GM15510 (cell line): Measurements from ENCODE around the gene RLN2.
"Not testable (repeated sequence)": the region's sequence is repeated elsewhere in the genome, so short reads cannot be mapped to it uniquely, and the experiment has no call there.

Experiments
- POLR2A ChIP-seq: IDR thresholded peaks from 3 replicates; pipeline ENCODE4 v1.6.1; 2011; ENCODE audit warnings: borderline replicate concordance; ENCODE audit not compliant: insufficient read length; ENCODE audit errors: extremely low read depth

The RLN2 gene

GRCh38 chr9:5303840-5304795 lies at the start of gene RLN2:
TSS of gene RLN2 (minus strand) at chr9:5304716. CDS start at chr9:5304580, 136 bp downstream.
- TF ChIP-seq POLR2A = not testable (repeated sequence)

DNA sequence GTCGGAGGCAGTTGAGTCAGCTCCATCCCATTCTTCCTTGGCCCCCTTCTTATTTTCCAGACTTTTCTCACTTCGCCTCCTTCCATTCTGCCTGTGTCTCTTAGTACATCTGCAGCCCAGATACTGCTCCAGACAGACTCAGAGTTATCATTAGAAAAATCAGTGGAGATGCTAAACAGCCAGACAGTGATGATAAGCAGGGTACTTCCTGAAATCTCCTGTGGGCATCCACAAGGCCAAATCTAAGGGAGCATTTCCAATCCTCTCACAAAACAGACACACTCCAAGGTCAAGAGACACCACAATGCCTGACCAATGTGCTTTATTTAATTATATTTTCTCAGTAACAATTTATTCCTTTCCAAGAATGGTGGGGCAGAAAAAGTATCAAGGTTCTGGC lies 49.7 kb upstream of the RLN2 start:
- no peak for TF ChIP-seq POLR2A

DNA sequence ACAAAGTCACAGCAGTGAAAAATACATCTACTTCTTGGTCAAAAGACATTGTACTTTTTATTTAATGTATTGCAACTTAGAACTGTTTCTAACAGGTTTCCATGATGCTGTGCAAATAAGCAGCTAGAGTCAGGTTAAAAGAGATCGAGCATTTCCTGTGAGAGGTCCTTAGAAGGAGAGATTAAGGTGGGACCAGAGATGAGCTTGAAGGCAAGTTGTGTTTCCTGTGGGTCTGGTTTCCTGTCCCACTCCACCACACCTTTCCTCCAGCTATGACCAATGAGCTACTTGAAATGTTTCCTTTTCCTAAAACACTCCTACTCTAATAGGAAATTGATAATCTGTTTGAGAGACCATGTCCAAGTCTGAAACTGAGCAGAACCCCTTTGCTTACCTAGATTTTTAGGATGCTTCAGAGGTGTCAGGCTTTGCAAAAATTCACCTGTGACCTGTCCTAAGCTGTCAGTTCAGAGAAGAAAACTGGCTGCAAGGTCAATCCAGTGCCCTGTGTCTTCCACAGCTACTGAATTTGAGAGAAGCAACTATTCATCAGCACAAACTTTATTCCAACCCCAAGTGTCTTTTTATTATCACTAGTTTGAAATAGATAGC lies 48.2 kb upstream of the RLN2 start:
- TF ChIP-seq POLR2A = no peak

DNA sequence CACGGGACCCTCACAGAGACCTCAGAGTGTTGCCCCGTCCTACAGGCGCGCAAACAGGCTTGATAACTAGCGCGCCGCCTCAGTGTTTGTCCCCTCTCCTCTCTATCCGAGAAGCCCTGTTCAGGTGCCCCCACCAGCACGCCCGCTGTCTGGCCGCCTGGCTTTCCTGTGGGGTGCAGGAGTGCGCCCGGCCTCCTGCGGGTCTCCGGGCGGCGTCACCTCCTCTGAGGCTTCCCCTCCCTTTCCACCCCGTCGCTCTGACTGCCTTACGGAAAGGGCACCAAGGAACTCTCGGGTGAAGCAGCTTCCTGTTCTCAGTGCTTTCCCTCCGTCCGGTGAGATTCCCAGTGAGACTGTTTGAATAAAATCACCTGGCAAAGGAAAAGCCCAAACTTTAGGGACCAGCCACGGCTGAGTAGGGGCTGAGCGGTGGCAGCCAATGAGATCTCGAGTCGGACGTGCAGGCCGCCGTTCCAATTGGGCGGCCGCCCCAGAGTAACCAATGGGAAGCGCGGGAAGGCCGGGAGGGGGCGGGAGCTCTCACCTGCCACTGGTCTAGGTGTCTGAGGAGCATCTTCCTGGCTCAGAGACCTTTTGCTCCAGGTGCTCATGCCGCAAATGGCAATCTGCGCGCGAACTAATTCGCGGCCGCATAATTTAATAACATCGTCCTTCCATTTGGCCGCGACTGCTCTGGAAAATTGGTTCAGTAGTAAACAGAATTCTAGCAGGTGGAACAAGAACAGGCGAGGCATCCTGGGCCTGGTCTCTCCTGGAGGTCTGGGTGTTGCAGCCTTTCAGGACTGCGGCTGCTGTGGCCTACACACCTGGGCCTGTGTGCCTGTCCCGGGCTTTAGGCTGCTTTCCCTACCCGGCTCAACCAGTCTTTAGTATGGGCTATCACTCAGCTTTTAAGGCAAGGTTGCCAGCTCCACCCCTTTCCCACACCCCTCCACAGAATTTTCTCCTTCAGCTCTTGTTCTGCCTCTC lies 34.8 kb upstream of the RLN2 start, which contains the start of gene RLN1:
Gene RLN1 (minus strand): TSS at position 885 of the 990 bp plus-strand sequence. CDS start 130 bp downstream, at position 755.
- TF ChIP-seq POLR2A = not testable (repeated sequence)

DNA sequence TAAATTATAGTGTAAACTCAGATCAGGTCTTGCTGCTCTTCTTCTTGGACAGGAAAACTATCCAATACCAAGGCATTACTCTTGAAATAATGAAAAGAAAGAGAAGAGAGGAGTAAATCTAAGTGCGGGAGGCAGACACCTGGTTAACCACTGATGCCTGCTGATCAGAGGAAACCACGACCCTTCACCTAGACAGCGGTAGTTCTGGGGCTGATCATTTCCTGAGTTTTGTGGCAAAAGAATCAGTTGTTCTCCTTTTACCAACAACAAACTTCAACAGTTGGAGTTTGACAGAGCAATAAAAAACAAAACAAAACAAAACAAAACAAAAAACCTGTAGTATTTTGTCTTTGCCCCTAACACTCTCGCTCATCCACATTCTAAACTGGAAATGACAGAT lies 32.2 kb upstream of the RLN2 start:
- no peak for TF ChIP-seq POLR2A

DNA sequence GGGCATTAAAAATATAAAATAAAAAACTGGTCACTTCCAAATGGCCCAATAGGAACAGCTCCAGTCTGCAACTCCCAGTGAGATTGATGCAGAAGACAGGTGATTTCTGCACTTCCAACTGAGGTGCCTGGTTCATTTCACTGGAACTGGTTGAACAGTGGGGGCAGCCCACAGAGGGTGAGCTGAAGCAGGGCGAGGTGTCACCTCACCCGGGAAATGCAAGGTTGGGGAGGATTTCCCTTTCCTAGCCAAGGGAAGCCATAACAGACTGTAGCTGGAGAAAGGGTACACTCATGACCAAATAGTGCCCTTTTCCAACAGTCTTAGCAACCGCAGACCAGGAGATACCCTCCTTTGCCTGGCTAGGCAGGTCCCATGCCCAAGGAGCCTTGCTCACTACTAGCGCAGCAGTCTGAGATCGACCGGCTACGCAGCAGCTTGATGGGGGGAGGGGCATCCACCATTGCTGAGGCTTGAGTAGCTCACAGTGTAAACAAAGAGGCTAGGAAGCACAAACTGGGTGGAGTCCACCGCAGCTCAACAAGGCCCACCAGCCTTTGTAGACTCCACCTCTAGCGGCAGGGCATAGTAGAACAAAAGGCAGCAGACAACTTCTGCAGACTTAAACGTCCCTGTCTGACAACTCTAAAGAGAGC lies 22.5 kb upstream of the RLN2 start:
- TF ChIP-seq POLR2A = no peak

DNA sequence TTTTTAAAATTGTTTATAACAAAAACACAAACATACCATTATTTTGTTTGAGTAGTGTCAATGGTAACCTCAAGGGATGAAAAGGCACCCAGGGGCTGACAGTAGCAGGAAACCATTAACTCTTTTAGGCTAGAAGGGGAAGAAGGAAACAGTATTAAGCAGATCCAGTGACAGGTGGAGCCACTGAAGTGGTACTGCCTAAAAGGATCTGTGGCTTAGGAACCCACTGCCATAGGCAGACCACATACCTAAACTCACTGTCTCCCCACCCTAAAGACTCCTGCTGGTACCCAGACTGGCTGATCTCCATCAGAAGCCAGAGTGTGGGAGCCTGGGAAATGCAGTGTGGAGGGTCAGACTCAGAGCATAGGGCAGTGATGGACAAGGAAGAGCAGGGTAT lies 21.7 kb upstream of the RLN2 start:
- no peak for TF ChIP-seq POLR2A

GRCh38 chr9:5321058-5321457 lies 16.5 kb upstream of the RLN2 start:
- no peak for TF ChIP-seq POLR2A

- TF ChIP-seq POLR2A = no peak
These were observed 10.8 kb upstream of the RLN2 start for GRCh38 chr9:5315187-5315923.

GRCh38 chr9:5310851-5311250 lies 6.3 kb upstream of the RLN2 start:
- TF ChIP-seq POLR2A = no peak

GRCh38 chr9:5305741-5306140 lies 1.2 kb upstream of the RLN2 start:
- no peak for TF ChIP-seq POLR2A

DNA sequence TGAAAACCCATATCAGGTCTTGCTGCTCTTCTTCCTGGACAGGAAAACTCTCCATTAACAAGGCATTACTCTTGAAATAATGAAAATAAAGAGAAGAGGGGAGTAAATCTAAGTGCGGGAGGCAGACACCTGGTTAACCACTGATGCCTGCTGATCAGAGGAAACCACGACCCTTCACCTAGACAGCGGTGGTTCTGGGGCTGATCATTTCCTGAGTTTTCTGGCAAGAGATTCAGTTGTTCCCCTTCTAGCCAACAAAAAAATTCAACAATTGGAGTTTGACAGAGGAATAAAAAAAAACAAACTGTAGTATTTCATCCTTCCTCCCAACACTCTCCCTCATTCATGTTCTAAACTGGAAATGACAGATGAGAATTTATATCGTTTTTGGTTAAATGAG lies 3.0 kb downstream of the RLN2 start:
- TF ChIP-seq POLR2A = no peak

- no peak for TF ChIP-seq POLR2A
These were observed 12.4 kb downstream of the RLN2 start for GRCh38 chr9:5292141-5292540.

DNA sequence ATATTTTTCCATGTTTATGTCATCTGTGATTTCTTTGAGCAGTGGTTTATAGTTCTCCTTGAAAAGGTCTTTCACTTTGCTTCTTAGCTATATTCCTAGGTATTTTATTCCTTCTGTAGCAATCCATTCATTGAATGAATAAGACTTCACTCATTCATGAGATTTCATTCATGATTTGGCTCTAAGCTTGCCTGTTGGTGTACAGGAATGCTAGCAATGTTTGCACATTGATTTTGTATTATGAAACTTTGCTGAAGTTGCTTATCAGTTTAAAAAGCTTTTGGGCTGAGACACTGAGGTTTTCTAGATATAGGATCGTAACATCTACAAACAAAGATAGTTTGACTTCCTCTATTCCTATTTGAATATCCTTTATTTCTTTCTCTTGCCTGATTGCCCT lies 15.9 kb downstream of the RLN2 start:
- no peak for TF ChIP-seq POLR2A

DNA sequence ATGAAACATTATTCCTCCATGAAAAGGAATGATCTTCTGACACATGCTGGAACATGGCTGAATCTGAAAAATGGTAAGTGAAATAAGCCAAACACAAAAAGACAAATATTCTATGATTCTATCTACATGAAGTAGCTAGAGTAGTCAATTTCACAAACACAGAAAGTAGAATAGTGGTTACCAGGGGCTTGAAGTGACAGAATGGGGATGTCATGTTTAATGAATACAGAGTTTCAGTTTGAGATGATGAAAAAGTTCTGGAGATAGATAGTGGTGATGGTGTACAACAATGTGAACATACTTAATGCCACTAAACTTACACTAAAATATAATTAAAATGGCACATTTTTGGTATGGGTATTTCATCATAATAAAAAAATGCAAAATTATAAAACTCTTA lies 18.3 kb downstream of the RLN2 start:
- TF ChIP-seq POLR2A = no peak
